GM04504 (cell line): Measurements from ENCODE around the gene MOGAT1.
"Not testable (repeated sequence)": the region's sequence is repeated elsewhere in the genome, so short reads cannot be mapped to it uniquely, and the experiment has no call there.

Experiments used
- DNase-seq: peaks from one replicate; pipeline ENCODE4 v3.0.0-alpha.2; 2012; ENCODE audit warnings: low read depth

The MOGAT1 gene

GRCh38 chr2:222670191-222671038 is 1.0 kb upstream of the MOGAT1 start:
- DNase-seq = no peak

DNA sequence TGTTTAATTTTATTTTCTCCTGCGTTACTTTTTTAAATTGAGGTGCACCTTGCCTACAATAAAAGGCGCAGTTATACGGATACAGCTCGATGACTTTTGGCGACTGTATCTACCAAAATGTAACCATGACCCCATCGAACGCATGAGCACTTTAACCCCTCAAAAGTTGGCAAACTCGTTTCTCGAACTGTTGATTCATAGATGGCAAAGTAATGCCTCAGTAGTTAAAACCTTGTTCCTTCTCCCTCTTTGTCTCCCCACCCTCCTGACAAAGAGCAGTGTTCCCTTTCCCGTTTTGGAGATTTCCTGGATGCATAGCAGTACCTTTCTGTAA is 577 bp downstream of the MOGAT1 start:
- no peak for DNase-seq

GRCh38 chr2:222673273-222673672 is 1.8 kb downstream of the MOGAT1 start:
- no peak for DNase-seq

GRCh38 chr2:222673883-222674282 is 2.4 kb downstream of the MOGAT1 start:
- no peak for DNase-seq

DNA sequence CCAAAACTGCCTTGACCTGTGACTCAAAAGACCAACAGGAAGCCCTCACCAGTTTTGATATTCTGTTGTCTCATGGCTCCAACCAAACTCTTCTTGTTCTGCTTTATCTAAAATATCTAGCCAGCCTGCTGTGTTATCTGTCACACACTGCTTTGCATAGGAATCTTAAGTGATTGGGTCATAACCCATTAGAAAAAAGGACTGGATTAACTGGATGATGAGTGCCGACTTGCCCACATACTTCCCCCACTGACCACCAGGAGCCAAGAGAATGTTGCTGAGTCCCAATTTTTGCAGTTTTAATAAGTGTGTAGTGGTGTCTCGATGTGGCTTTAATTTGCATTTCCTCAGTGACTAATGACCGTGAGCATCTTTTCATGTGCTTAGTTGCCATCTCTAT is 6.5 kb downstream of the MOGAT1 start:
- no peak for DNase-seq

GRCh38 chr2:222683805-222684204 is 12.3 kb downstream of the MOGAT1 start:
- DNase-seq = no peak

GRCh38 chr2:222686086-222686750 is 14.8 kb downstream of the MOGAT1 start:
- DNase-seq = no peak

DNA sequence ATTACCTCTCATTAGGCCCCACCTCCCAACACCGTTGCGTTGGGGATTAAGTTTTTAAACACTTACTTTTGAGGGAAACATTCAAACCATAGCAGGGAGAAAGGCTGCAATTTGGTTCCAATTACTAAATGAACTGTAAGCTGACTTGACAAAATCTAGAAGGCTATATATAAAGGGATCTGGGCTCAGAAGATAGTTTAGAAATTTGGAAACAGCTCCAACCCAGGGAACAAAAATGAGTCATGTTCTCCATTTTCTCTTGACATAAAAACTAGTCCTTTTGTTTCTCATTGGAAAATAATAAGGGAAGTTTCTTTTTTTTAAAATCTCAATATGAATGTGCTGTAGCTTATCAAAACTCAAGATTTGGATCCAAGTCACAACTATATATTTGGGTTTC is 17.5 kb downstream of the MOGAT1 start:
- no peak for DNase-seq

DNA sequence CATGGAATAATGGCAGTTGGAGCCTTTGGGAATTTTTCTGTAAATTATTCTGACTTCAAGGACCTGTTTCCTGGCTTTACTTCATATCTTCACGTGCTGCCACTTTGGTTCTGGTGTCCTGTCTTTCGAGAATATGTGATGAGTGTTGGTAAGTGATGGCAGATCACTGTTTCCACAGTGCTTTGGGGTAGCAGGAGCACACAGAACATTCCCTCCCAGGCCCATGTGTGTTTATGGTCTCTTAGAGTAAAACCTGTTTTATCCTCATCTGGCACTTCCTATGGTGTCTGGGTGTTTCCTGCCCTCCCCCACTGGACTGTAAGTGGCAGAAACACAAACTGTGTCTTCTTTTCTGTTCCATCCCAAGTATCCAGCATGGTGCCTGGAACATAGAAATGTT is 17.9 kb downstream of the MOGAT1 start:
- DNase-seq = no peak

DNA sequence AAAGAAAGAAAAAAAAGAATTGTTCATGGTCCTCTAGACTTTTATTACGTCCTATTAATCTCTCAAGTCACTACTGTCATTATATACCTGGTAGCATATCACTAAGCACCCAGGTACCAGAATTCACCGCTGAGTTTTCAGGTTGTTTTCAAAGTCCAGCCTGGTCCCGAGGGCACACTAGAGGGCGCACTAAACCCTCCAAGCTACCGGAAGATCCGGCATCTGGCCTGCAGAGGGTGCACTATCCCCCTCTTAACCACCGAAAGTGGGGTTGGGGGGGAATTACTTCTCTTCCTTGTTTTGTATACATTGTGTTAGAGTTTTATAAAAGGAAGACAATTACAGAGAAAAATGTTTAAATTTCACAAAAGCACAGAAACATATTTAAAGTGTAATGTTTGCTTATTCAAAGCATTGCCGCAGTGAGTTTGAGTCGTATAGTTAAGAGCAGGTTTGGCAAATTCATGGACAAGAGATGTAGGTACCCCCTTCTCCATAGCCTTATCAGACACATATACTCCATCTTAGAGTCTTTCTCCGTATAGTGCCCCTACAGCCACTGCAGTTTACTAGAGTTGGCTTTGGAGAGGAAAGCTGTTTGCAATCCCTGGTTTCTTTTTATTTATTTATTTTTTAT is 19.2 kb downstream of the MOGAT1 start:
- no peak for DNase-seq

GRCh38 chr2:222693413-222693812 is 22.0 kb downstream of the MOGAT1 start:
- not testable (repeated sequence) for DNase-seq

DNA sequence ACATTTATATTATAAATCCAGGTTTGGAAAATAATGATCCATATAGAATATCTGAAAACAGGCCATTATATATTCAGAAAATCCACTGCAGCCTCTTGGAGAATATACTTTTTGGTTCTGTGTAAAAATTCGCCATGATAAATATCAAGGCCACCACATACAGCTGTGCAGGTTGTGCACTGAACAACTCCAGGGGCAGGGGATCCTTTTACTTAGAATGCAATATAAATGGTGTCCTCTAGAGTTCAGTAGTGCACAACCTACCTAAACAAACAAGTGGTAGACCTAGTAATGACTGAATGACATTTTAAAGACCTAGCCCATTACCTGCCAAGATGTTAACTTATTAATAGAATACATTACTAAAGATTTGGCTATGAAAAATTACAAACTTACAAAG is 22.4 kb downstream of the MOGAT1 start:
- no peak for DNase-seq

DNA sequence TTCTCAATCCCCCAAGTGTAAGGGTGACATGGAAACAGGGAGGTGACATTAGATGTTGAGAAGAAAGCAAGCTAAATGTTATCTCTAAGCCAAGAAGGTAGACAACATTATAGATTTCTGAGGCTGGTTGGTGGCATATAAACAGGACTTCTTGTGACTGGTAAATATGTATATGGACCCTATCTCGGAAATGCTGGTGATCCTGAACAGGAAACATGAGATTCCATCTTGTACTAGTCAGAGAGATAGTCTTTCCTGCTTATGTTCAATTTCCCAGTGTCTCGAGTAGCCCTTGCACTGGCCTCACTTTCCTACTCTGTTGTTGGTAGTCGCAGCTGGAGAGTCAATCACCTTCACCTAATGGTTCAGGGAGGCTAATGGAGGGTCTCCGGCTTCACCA is 26.8 kb downstream of the MOGAT1 start:
- DNase-seq = no peak

DNA sequence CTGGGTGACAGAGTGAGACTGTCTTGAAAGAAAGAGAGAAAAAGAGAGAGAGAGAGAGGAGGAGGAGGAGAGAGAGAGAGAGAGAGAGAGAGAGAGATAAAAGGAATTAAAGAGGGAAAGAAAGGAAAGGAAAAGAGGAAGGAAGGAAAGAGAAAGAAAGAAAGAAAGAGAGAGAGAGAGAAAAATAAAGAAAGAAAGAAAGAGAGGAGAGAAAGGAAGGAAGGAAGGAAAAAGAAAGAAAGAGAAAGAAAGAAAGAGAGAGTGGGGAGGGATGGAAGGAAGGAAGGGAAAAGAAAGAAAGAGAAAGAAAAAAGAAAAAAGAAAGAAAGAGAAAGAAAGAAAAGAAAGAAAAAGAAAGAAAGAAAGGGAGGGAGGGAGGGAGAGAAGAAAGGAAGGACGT is 29.8 kb downstream of the MOGAT1 start:
- DNase-seq = no peak

GRCh38 chr2:222701721-222702131 is 30.3 kb downstream of the MOGAT1 start:
- DNase-seq = no peak

GRCh38 chr2:222703091-222703490 is 31.6 kb downstream of the MOGAT1 start:
- DNase-seq = no peak

GRCh38 chr2:222703886-222704285 is 32.4 kb downstream of the MOGAT1 start:
- no peak for DNase-seq

DNA sequence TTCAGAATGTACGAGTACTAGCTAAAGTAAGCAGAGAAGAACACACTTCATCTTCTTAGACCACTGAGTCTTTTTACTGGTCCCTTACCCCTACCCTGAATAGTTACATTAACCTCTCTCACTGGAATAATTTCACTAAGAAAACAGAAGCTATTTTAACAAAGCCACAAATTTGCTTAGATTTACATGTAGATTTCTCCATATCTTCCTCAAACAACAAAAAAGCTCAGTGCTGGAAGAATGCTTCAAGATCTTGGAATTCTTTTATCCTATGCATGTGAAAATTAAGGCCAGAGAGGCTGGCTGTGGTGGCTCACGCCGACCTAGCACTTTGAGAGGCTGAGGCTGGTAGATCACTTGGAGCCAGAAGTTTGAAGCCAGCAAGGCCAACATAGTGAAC is 35.2 kb downstream of the MOGAT1 start:
- DNase-seq = no peak

GRCh38 chr2:222707102-222707688 is 35.7 kb downstream of the MOGAT1 start:
- DNase-seq = no peak

DNA sequence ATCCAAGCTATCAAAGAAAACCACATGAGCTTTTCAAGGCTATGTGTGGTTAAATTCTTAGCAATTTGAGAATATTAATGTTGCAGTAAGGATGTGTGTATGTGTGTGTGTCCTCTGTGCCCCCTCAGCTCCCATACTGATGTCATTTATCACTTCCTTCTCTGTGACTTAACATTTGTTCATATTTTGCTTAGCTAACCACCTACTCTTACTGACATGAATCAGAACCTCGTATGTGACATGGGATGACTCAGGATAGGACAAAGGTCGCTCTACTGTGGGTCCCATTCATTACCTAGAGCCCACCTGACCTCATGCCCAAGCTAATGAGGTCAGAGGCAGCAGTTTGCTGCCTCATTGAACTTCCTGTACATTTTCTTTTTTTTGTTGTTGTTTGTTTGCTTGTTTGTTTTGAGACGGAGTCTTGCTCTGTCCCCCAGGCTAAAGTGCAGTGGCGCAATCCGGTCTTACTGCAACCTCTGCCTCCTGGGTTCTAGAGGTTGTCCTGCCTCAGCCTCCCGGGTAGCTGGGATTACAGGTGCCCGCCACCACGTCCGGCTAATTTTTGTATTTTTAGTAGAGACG is 36.3 kb downstream of the MOGAT1 start:
- DNase-seq = no peak

GRCh38 chr2:222708274-222708710 is 36.8 kb downstream of the MOGAT1 start:
- peak; percentile 32 for DNase-seq

- peak; percentile 86 for DNase-seq
Measured at GRCh38 chr2:222709191-222709891, 37.9 kb downstream of the MOGAT1 start.
